ENCODE measurements around the gene PCSK9.

PCSK9 gene

DNA sequence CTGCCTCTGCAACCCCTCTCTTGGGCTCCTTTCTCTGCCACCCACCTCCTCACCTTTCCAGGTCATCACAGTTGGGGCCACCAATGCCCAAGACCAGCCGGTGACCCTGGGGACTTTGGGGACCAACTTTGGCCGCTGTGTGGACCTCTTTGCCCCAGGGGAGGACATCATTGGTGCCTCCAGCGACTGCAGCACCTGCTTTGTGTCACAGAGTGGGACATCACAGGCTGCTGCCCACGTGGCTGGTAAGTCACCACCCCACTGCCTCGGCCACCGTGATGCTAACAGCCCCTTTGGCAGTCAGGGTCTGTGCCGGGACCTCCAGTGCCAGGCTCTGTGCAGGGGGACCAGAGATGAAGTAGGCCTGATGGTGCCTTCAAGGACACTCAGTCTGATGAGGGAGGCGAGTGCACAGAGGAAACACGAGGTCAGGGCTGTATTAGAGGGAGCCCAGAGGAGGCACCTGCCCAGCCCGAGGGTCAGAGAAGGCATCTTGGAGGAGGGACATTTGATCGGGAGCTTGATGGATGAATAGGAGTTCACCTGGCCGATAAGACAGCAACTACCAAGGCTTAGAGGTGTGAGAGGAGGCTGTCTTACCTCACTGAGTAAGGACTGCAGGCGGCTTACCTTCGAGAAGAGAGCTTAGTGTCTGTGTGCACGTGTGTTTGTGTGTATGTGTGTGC, 18.1 kb downstream of the PCSK9 start:
- no peak for DNase-seq (ENCODE audit: insufficient read length, low spot score)
- FAIRE-seq: no peak

DNA sequence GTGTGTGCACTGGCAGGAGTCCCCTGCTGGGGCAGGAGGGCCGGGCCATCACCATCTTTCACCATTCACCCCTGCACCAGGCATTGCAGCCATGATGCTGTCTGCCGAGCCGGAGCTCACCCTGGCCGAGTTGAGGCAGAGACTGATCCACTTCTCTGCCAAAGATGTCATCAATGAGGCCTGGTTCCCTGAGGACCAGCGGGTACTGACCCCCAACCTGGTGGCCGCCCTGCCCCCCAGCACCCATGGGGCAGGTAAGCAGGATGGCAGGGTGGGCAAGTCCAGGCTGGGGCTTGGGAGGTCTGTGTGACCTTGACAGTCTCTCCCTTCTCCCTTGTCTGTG, 18.6 kb downstream of the PCSK9 start:
- no peak for FAIRE-seq

DNA sequence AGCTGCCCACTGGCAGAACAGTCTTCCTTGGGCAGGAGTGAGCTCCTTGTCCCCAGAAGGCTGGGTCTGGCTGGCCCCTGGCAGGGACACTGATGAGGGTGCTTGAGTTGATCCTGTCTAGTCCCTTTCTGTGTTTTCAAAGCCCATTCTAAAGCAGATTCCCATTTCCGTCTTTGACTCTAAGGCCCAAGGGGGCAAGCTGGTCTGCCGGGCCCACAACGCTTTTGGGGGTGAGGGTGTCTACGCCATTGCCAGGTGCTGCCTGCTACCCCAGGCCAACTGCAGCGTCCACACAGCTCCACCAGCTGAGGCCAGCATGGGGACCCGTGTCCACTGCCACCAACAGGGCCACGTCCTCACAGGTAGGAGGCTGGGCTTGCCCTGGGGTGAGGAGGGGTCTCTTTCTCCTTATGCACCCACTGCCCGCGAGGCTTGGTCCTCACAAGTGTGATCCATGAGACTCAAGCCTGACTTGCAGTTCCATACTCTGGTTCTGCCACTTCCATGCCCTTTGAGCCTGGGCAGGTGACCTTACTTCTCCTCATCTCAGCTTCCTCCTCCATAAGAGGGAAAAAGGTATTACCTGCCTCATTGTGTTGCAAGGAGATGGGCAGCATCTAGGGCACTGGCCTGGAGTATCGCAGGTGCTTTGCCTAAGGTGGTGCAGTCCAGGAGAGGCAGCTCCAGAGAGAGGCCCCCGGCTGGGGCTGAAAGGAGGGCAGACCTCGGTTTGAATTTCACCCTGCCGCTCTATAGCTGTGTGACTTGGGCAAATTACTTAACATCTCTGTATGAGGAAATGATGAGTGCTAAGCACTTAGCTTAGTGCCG, 20.2 kb downstream of the PCSK9 start:
- no peak for FAIRE-seq
- no peak for DNase-seq (ENCODE audit: insufficient read length, low spot score)

More for the DNA sequence above, 18.6 kb downstream of the PCSK9 start:
- no peak for DNase-seq (ENCODE audit: insufficient read length, low spot score)

DNA sequence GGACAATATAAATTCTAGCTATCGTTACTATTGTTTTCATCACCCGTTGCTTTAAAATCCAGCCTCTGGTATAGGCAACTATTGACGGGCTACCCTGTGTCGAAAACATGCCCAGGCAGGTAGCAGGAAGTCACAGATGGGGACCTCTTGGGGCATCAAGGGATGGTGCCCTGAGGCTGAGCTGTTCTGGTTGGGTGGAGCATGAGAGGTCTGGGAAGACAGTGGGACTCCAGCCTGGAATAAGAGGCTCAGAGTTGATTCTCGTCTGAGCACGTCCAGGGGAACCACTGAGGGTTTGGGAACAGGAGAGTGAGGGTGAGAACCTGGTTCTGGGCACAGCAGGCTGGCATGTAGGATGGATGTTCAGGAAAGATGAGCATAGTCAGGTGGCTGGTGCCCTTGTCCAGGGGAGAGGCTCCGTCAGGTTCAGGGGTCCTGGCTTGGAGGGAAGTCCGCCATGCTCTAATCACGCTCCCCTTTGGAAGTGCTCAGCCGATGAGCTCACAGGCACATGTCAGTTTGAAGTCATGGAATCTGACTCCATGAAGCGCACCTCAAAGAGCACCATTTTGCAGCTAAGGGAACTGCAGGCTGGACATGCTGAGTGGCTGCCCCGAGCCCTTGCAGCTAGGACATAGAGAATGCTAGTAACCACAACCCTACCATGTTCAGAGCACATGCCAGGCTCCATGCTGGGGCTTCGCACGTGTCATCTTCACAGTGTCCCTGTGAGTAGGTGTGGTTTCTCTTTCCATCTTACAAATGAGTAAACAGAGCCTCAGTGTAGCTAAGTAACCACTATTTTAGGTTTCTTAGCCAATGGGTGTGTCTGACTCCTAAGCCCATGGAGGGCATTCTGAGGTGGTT, 21.0 kb downstream of the PCSK9 start:
- no peak for DNase-seq (ENCODE audit: insufficient read length, low spot score)
- no peak for FAIRE-seq

DNA sequence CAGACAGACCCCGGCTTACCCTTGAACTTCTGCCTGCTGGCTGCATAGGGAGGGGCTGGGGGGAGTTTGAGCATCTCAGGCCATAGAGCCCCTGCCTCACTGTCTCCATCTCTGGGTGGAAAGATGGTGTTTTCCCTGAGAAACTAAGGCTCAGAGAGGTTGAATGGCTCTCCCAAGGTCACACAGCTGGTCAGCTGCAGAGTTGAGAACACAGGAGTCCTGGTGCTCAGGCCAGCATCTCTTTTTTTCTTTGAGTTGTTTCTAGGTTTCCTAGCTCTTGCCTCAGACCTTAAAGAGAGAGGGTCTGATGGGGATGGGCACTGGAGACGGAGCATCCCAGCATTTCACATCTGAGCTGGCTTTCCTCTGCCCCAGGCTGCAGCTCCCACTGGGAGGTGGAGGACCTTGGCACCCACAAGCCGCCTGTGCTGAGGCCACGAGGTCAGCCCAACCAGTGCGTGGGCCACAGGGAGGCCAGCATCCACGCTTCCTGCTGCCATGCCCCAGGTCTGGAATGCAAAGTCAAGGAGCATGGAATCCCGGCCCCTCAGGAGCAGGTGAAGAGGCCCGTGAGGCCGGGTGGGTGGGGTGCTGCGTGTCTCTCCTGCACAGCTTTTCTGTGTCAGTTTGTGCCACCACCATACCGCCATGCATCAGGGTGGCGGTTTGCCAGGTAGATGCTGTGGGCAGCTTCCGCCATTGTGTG, 21.8 kb downstream of the PCSK9 start:
- FAIRE-seq: no peak
- no peak for DNase-seq (ENCODE audit: insufficient read length, low spot score)

DNA sequence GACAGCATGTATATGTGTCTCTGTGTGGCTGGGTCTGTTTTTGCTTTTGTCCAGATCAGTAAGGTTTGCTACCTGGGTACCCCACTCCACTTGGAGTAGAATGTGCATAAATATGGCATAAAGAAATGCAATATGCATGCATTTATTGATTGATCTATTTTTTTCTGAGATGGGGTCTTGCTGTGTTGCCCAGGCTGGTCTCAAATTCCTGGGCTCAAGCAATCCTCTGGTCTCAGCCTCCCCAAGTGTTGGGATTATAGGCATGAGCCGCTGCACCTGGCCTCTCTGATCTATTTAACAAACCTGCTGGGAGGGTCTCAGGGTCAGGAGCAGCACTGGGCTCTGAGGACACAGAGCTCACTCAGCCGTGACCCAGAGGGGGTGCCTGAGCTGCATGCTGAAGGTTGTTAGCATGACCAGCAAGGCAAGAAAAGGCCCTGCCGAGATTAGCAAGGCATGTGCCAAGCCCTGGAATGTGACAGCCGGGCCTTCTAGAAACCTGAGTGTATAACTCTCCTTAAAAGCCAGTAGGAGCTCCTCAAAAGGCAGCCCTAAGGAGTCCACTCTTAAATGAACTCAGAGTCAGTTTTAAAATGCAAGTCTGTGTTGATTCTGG, 22.5 kb downstream of the PCSK9 start:
- DNase-seq (ENCODE audit: insufficient read length, low spot score) (no peak), FAIRE-seq (no peak)

DNA sequence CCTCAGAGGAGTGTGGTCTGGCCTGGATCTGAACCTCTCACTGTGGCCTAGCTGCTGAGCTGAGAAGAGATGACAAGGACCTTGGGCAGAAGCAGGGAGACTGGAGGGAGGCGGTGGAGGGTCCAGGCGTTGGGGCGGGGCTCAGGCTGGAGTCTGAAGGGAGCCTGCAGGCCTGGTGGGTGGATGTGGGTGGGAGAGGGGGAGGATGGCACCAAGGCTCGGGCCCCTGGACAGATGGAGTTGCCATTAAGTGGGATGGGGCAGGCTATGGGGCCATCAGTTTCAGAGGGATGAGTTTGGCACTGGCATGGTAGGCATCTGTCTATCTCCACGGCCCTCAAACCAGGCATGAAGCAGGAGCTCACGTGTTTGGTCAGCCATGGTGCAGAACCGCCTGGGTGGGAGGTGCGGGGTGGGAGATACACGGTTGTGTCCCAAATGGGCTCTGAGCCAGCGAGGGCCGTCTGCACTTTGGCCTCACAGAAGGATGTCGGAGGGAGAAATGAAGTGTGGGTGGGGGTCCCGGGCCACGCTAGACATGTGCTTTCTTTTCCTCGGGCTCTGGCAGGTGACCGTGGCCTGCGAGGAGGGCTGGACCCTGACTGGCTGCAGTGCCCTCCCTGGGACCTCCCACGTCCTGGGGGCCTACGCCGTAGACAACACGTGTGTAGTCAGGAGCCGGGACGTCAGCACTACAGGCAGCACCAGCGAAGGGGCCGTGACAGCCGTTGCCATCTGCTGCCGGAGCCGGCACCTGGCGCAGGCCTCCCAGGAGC, 23.6 kb downstream of the PCSK9 start:
- FAIRE-seq (no peak), DNase-seq (ENCODE audit: insufficient read length, low spot score) (no peak)

DNA sequence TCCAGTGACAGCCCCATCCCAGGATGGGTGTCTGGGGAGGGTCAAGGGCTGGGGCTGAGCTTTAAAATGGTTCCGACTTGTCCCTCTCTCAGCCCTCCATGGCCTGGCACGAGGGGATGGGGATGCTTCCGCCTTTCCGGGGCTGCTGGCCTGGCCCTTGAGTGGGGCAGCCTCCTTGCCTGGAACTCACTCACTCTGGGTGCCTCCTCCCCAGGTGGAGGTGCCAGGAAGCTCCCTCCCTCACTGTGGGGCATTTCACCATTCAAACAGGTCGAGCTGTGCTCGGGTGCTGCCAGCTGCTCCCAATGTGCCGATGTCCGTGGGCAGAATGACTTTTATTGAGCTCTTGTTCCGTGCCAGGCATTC, 24.2 kb downstream of the PCSK9 start:
- FAIRE-seq (no peak), DNase-seq (ENCODE audit: insufficient read length, low spot score) (no peak)

DNA sequence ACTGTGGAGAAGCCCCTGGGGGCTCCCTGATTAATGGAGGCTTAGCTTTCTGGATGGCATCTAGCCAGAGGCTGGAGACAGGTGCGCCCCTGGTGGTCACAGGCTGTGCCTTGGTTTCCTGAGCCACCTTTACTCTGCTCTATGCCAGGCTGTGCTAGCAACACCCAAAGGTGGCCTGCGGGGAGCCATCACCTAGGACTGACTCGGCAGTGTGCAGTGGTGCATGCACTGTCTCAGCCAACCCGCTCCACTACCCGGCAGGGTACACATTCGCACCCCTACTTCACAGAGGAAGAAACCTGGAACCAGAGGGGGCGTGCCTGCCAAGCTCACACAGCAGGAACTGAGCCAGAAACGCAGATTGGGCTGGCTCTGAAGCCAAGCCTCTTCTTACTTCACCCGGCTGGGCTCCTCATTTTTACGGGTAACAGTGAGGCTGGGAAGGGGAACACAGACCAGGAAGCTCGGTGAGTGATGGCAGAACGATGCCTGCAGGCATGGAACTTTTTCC, 24.8 kb downstream of the PCSK9 start:
- FAIRE-seq: no peak
- DNase-seq (ENCODE audit: insufficient read length, low spot score): no peak

DNA sequence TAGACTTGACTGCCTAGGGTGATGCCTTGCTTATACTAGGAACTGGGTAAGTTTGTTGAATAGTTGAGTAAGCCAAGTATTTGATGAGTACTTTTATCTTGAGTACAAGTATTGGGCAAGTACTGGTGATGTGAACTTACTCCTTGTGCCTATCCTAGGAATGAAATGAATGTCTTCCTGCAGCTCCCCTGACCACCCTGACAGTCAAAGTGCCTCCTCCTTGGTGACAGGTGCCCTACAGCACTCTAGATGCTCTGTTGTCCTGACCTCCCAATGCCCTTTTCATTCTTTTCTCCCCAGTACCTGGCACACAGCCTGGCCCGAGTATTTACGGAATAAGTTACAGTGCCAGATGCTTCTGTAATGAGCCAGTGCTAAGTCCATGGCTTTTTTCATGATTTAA, 25.5 kb downstream of the PCSK9 start:
- FAIRE-seq (no peak), DNase-seq (ENCODE audit: insufficient read length, low spot score) (peak; percentile 28)

DNA sequence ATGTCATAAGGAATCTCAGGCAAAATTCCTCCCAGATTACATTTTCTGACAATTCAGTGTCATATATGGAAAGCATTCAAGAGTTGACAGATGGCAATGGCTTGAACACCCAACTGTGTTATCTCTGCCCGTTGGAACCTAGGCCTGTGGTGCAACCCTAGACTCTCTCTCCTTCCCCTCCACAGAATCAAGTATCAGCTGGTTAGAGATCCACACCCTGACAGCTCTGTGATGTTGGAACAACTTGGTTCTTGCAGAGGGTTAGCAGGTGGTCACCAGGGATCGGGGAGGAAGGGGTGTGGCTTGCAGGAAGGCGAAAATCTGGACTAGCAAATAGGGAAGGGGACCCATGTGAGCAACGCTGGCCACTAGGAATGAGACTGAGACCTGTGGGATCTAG, 26.3 kb downstream of the PCSK9 start:
- DNase-seq (ENCODE audit: insufficient read length, low spot score) (no peak), FAIRE-seq (no peak)

DNA sequence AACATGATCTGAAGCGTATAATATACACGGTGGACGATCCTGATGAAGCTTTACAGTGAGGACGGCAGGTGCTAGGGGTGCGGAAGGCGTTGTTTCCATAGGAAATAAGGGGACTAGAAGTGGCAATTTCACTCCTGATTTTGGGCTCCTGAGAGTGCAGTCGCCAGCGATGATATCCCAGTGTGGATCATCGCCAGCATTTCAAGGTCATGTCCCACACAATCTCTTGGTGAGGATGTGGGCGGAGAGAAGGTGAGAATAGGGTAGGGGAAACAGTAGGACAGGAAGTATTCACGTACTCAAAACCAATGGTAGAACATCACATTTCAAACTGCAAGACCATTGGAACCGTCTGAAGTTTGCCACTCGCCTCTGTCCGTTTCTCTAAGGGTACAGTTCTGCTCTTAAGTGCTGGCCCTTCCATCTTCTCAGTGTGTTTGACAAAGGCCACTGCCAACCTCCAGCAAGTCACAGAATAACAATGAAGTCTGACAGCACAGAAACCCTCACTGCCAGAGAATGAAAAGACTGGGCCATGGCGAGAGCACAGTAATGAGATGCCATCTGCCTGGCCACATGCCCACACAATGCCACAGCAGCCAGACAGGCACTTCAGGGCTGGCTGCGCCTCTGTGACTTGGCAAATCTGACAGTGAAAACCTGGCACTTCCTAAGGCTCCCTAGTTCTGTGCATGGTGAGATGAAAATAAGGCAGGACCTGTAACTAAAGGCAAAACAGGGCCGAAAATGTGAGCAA, 27.9 kb downstream of the PCSK9 start:
- FAIRE-seq (no peak), DNase-seq (ENCODE audit: insufficient read length, low spot score) (no peak)

DNA sequence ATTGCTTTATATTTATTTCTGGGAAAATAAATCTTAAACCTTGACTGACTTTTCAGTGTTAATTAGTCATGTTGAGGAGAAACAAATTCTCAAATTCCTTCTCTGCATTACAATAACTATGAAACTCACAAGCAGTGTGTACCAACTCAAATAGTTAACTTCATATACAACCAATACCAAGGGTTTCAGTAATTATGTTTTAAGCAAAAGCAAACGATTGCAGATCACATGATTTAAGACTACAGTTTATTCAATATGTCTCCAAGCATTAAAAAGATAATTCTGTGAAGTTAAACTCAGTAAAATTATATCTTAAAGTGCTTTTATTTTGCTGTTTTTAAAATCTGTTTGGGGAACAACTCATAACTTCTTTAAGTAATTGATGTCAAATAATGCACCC, 28.6 kb downstream of the PCSK9 start:
- DNase-seq (ENCODE audit: insufficient read length, low spot score): no peak
- FAIRE-seq: no peak

DNA sequence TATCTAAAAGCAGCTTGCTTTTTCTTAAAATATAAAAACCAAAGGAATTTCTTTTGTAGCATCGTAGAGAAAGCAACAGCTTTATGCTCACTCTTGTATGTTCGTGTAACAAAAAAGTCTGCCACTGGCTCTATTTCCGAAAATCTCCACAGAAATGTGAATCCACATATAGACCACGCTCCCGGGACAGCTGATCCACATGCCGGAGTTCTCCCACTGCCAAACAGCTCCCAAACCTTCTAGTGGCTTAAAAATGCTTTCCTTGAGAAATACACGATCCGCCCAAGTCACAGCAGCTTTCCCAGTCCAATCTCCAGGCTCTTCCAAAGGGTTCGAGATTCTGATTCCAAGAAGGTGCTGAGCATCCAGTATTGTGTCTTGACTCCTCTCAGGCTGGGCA, 29.3 kb downstream of the PCSK9 start:
- no peak for FAIRE-seq
- DNase-seq (ENCODE audit: insufficient read length, low spot score): no peak

DNA sequence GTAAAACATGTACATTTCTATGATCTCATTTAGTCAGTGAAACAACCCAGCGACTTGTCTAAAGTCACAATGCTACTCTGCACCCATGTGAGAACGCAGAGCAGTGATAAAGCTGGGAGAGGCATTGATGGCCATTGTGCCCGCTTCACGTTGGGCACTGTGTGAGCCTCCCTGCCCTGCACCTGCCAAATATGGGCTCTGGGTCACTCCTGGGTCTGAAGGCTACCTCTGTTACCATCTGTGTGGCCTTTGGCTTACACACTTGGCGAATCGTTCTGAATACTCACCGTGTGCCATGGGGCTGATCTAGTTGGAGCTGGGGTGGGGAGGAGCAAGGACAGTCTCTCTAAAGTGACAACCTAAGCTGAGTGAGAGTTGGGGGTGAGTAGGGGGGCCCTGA, 29.9 kb downstream of the PCSK9 start:
- FAIRE-seq: no peak
- DNase-seq (ENCODE audit: insufficient read length, low spot score): no peak

DNA sequence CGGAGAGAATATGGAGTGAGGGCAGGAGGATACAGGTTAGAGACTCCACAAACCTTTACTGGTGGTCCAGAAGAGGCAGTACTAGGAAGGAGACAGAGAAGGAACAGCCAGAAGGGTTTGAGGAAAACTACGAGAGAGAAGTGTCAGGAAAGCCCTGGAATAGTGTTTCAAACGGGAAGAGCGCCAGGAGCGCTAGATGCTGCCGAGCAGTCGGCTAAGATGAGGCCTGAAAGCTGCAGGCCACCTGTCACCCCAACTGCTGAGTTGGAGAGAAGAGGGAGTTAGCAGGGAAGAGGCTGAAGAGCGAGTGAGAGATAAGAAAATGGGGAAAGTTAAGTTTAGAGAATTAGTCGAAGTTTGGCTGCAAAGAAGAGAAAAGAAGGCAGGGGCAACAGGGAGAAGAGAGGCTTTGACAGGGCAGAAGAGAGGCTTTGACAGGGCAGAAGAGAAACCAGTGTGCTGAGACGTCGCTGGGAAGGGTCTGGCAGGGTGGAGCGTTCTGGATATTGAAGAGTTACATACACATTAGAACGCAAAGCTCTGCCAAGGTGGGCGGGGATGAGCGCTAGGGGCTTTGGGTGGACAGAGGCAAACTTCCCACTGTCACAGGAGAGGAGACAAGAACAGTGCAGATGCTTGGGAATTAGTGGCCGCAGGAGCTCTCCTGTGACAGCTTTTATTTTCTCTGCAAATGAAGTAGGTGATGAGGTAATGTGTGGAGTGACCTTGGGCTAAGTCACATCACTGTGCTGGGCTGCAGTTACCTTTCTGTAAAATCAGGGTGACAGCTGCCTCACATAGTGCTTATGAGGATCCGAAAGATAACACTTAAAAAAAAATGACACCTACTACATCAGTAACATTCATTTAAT, 31.2 kb downstream of the PCSK9 start:
- FAIRE-seq: no peak
- DNase-seq (ENCODE audit: insufficient read length, low spot score): no peak

DNA sequence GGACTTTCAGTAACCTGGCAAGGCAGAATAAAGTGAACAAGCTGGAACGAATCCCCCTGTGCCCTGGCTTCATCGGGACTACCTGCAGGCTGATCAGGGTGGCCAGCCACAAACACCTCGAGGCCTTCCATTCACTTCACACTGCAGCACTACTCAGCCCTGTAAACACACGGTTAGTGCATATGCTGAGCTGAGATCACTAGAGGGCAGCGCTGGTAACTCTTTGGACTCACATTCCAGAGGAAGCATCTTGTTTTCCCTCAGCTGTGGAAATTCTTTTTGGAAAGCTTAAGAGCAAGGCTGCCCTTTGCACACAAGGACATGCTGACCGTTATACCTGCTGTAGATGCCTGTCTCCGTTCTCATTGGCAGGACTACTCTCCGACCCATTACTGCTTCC, 32.1 kb downstream of the PCSK9 start:
- FAIRE-seq (peak; percentile 52), DNase-seq (ENCODE audit: insufficient read length, low spot score) (peak; percentile 50)
